ENCODE measurements around the gene EFCAB6. TPM values are rescaled to one million over a fixed set of nuclear protein-coding genes. Genes with fewer than 3 reads are reported as not detected.

Gene EFCAB6
- total RNA-seq, 1 experiment from 2014 or later, result 2.5 TPM

DNA sequence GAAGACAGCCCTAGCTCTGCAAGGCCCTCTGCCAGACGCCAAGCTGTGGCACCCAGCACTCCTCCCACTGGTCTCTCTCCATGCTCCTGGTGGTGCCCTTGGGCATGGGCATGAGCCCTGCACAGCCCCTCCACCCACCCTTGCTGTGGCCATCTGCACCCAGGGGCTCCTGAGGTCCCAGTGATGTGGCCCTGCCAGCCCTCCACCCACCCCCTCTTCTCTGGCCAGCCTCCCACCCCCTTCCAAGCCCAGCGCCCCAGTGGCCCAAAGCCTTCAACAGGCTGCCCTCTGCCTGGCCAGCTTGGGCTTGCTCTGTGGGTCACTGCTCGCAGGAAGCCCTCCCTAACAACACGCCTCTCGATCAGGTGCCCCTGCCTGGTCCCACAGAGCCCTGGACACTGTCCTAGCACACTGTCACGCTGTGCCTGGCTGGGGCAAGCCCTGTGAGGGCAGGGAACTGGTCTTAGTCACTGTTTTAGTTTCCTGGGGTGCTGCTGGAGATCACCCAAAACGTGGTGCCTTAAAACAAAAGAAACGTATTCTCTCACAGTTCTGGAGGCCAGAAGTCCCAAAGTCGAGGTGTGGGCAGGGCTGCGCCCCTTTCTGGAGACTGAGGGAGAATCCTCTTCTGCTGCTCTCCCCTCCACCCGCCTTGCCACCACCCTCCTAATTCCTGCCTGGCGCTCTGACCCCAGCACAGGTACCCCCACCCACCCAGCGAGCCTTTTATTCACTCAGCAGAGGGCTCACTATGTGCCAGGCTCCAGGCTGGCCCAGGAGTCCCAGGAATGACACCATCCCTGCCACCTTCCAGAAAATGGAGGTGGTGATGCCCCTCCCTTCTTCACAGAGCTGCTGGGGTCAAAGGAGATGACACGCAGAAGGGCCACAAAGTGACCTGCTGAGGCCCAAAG is 35.5 kb upstream of the EFCAB6 start:
- H3K9me2 ChIP-seq (ENCODE audit: insufficient read depth), result no peaks in the 10 kb centered on the region
- H3K27me3 ChIP-seq (ENCODE audit: insufficient read depth, low read depth), result peaks cover 78% of the 10 kb centered on the region
- no TSS peak for BruUV-seq (replicated peaks)
- H4K20me1 ChIP-seq (ENCODE audit: insufficient read depth), result no peaks in the 10 kb centered on the region
- no peak overlapping the region for H2AFZ ChIP-seq
- no peaks in the 10 kb centered on the region for H3K4me1 ChIP-seq (replicated peaks; ENCODE audit: insufficient read depth)
- H3K4me3 ChIP-seq, result no peak overlapping the region
- no peak for DNase-seq
- H3K9me3 ChIP-seq (ENCODE audit: insufficient read depth, low read depth), result no peaks in the 10 kb centered on the region
- H3F3A ChIP-seq (ENCODE audit: insufficient read depth, low read depth), result no peaks in the 10 kb centered on the region
- H3K36me3 ChIP-seq (ENCODE audit: low read depth), result no peaks in the 10 kb centered on the region
- ChIA-PET POLR2A (ENCODE audit: unreplicated experiment) (no interaction called here), CTCF (no interaction called here)
- intact Hi-C loops (cut with micrococcal nuclease; ENCODE audit: unreplicated experiment), result no loop called here
- H3K4me2 ChIP-seq, result no peak overlapping the region
- no peak overlapping the region for H3K27ac ChIP-seq
- TF ChIP-seq, protein P1, sequence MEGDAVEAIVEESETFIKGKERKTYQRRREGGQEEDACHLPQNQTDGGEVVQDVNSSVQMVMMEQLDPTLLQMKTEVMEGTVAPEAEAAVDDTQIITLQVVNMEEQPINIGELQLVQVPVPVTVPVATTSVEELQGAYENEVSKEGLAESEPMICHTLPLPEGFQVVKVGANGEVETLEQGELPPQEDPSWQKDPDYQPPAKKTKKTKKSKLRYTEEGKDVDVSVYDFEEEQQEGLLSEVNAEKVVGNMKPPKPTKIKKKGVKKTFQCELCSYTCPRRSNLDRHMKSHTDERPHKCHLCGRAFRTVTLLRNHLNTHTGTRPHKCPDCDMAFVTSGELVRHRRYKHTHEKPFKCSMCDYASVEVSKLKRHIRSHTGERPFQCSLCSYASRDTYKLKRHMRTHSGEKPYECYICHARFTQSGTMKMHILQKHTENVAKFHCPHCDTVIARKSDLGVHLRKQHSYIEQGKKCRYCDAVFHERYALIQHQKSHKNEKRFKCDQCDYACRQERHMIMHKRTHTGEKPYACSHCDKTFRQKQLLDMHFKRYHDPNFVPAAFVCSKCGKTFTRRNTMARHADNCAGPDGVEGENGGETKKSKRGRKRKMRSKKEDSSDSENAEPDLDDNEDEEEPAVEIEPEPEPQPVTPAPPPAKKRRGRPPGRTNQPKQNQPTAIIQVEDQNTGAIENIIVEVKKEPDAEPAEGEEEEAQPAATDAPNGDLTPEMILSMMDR (conservative IDR thresholded peaks at IDR 0.05), result no peak
- TF ChIP-seq EZH2 (IDR thresholded peaks at IDR 0.05; ENCODE audit: low read depth), result no peak
- no peaks in the 10 kb centered on the region for H3K79me2 ChIP-seq (ENCODE audit: low read depth)

DNA sequence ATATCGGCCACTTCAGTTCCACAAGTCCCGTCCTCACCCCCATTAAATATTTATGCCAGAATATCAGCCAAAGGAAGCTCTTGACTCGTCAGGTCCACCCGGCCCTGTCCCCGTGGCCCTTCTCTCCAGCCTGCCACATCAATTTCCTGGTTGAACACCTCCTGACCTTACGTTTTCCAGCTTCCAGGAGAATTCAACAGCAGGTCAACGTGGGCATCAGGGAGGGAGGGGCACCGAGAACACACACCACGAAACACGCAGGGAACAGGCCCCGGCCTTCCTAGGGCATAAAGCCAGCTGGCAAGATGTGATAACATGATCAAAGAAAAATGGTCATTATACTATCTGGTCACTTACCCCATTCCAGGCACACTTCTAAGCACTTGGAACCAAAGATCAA is 34.9 kb upstream of the EFCAB6 start:
- CTCF ChIA-PET, result interaction anchor here (0.7 kb wide), 1 partner anchor 137 kb away, joined by 3 read pairs; no protein-coding TSS in a partner anchor
- TF ChIP-seq, protein P1 (conservative IDR thresholded peaks at IDR 0.05), result no peak
- TF ChIP-seq EZH2 (IDR thresholded peaks at IDR 0.05; ENCODE audit: low read depth), result no peak

DNA sequence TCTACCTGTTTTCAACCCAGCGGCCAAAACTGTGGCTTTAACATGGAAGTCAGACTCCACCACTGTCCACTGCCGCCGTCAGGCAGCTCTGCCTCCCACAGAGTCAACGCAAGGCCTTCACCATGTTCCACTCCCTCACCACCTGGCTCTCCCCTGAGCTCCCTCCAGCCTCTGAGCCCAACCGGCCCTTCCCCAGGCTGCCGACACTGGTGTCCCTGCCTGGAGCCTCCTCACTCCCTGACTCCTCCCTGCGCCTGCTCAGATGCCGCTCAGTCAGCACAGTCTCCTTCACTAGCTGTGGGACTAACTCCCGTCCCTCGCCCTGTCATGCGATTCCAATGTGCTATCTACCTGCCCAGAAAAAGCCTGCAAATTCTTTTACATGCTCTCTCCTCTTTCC is 33.9 kb upstream of the EFCAB6 start:
- no peaks in the 10 kb centered on the region for H3K36me3 ChIP-seq (ENCODE audit: low read depth)
- intact Hi-C loops (cut with micrococcal nuclease; ENCODE audit: unreplicated experiment), result no loop called here
- H3K27me3 ChIP-seq (ENCODE audit: insufficient read depth, low read depth), result peaks cover 72% of the 10 kb centered on the region
- no peaks in the 10 kb centered on the region for H3K4me1 ChIP-seq (replicated peaks; ENCODE audit: insufficient read depth)
- ChIA-PET CTCF (no interaction called here), POLR2A (ENCODE audit: unreplicated experiment) (no interaction called here)
- TF ChIP-seq EZH2 (IDR thresholded peaks at IDR 0.05; ENCODE audit: low read depth), result no peak
- TF ChIP-seq, protein P1 (conservative IDR thresholded peaks at IDR 0.05), result no peak
- DNase-seq, result no peak
- no peaks in the 10 kb centered on the region for H3K79me2 ChIP-seq (ENCODE audit: low read depth)
- H3K27ac ChIP-seq, result no peak overlapping the region
- H3K9me3 ChIP-seq (ENCODE audit: insufficient read depth, low read depth), result no peaks in the 10 kb centered on the region
- no peaks in the 10 kb centered on the region for H4K20me1 ChIP-seq (ENCODE audit: insufficient read depth)
- no peak overlapping the region for H2AFZ ChIP-seq
- no peaks in the 10 kb centered on the region for H3K9me2 ChIP-seq (ENCODE audit: insufficient read depth)
- H3K4me2 ChIP-seq, result no peak overlapping the region
- no TSS peak for BruUV-seq (replicated peaks)
- H3F3A ChIP-seq (ENCODE audit: insufficient read depth, low read depth), result no peaks in the 10 kb centered on the region
- no peak overlapping the region for H3K4me3 ChIP-seq

More for the DNA sequence above, 34.9 kb upstream of the EFCAB6 start:
- H3K4me1 ChIP-seq (replicated peaks; ENCODE audit: insufficient read depth), result no peaks in the 10 kb centered on the region
- no peak overlapping the region for H3K4me3 ChIP-seq
- no peak overlapping the region for H3K4me2 ChIP-seq
- no TSS peak for BruUV-seq (replicated peaks)
- H2AFZ ChIP-seq, result no peak overlapping the region
- intact Hi-C loops (cut with micrococcal nuclease; ENCODE audit: unreplicated experiment), result no loop called here
- peaks cover 78% of the 10 kb centered on the region for H3K27me3 ChIP-seq (ENCODE audit: insufficient read depth, low read depth)
- no peaks in the 10 kb centered on the region for H3F3A ChIP-seq (ENCODE audit: insufficient read depth, low read depth)
- no peak overlapping the region for H3K27ac ChIP-seq
- no peak for DNase-seq
- no peaks in the 10 kb centered on the region for H3K9me2 ChIP-seq (ENCODE audit: insufficient read depth)
- POLR2A ChIA-PET (ENCODE audit: unreplicated experiment), result no interaction called here
- H3K79me2 ChIP-seq (ENCODE audit: low read depth), result no peaks in the 10 kb centered on the region
- no peaks in the 10 kb centered on the region for H4K20me1 ChIP-seq (ENCODE audit: insufficient read depth)
- no peaks in the 10 kb centered on the region for H3K9me3 ChIP-seq (ENCODE audit: insufficient read depth, low read depth)
- H3K36me3 ChIP-seq (ENCODE audit: low read depth), result no peaks in the 10 kb centered on the region

Data from PC-9 (cell line).